ENCODE measurements around the gene SSH2. TPM values are rescaled to one million over a fixed set of nuclear protein-coding genes. Genes with fewer than 3 reads are reported as not detected.

Gene SSH2
- total and polyA plus RNA-seq, 9 of the 15 experiments (the other 6 are each of a cell fraction or from before 2014, with no cell fraction given), result 3.9 to 16.1 (median 10.2) TPM

DNA sequence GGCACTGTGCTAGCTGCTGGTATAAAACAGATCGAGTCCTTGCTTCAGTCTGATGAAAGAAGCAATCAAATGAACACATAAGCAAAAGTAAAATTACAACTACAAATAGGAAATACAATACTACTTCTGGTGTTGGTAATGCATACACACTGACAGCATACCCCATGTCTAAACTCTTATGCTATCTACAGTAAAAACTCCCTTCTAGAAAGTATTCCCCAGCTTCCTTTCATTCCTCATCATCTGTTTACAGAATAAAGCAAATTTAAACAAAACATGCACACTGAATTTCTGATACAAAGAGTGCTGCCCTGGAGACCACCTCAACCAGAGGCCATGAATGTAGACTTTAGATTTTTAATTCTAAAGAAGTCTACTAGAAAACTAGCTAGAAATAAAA lies 109.6 kb downstream of the SSH2 start (continued):
- TF ChIP-seq ATF2 (CRISPR knock-in tag; IDR thresholded peaks at IDR 0.05), result no peak
- TF ChIP-seq, protein P1, sequence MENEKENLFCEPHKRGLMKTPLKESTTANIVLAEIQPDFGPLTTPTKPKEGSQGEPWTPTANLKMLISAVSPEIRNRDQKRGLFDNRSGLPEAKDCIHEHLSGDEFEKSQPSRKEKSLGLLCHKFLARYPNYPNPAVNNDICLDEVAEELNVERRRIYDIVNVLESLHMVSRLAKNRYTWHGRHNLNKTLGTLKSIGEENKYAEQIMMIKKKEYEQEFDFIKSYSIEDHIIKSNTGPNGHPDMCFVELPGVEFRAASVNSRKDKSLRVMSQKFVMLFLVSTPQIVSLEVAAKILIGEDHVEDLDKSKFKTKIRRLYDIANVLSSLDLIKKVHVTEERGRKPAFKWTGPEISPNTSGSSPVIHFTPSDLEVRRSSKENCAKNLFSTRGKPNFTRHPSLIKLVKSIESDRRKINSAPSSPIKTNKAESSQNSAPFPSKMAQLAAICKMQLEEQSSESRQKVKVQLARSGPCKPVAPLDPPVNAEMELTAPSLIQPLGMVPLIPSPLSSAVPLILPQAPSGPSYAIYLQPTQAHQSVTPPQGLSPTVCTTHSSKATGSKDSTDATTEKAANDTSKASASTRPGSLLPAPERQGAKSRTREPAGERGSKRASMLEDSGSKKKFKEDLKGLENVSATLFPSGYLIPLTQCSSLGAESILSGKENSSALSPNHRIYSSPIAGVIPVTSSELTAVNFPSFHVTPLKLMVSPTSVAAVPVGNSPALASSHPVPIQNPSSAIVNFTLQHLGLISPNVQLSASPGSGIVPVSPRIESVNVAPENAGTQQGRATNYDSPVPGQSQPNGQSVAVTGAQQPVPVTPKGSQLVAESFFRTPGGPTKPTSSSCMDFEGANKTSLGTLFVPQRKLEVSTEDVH (IDR thresholded peaks at IDR 0.05; ENCODE audit: low read depth, partially characterized antibody), result no peak

DNA sequence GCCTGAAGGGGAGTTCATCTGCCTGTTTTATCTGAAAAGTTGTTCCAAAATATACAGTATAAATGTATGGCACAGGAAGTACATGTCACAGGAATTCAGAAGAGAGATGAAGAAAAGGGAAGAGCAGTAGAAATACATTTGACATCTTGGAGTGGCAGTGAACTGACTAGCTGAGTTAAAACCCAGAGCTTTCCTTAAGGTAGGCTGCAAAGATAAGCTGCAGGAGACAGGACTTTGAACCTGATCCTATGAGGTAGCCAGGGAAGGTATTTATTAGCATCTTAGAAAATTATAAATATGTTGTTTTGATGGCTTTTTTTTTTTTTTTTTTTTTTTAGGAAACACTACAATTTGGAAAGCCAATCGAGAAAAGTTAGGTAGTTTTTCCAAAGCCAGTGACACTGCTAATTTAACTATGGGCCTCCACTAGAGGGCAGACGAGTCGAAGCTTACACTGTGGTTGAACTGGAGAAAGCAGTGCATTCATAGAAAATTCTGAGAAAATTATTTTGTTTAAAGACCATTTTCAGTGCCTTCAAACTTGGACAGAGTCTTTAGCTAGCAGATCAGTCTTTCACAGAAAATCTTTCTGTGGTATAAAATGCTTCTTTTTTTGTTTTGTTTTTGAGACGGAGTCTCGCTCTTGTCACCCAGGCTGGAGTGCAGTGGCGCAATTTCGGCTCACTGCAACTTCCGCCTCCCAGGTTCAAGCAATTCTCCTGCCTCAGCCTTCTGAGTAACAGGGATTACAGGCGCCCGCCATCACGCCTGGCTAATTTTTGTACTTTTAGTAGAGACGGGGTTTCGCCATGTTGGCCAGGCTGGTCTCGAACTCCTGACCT lies 122.3 kb downstream of the SSH2 start:
- Histone ChIP-seq H3K4me3 (no peak overlapping the region), H3K36me3 (ENCODE audit: control insufficient read depth, insufficient read depth, low read length) (no peaks in the 10 kb centered on the region), H3K79me2 (ENCODE audit: control insufficient read depth, insufficient read depth, low read length) (no peaks in the 10 kb centered on the region), H3K27me3 (ENCODE audit: control insufficient read depth in 2 of 2, insufficient read depth in 2 of 2, low read length in 2 of 2) (no peaks in the 10 kb centered on the region), H3K9me1 (ENCODE audit: control insufficient read depth, insufficient read depth, low read length) (no peaks in the 10 kb centered on the region), H3K4me1 (replicated peaks in 1 of 2; ENCODE audit: control insufficient read depth in 2 of 2, insufficient read depth in 2 of 2, low read length in 2 of 2) (peaks cover 3% of the 10 kb centered on the region in 2 experiments; a peak in 1 of 5 replicates), H3K4me2 (ENCODE audit: insufficient read depth, low read length) (no peak overlapping the region), H3K27ac (ENCODE audit: extremely low read depth, low read depth, low read length) (no peak overlapping the region), H4K20me1 (replicated peaks; ENCODE audit: control insufficient read depth, insufficient read depth, low read length) (no peaks in the 10 kb centered on the region), H3K9me3 (replicated peaks; ENCODE audit: control insufficient read depth, insufficient read depth, low read depth, low read length) (no peaks in the 10 kb centered on the region), H3K9ac (ENCODE audit: insufficient read depth in 1 of 2, low read depth in 2 of 2, low read length in 2 of 2) (no peak overlapping the region), H2AFZ (ENCODE audit: low read depth, low read length) (no peak overlapping the region)
- DNase-seq (ENCODE audit: extremely low read depth in 1 of 4, low spot score in 3 of 4), result peak; percentile 64 to 78 (median 68)
- ChIA-PET POLR2A (interaction anchor here (0.6 to 1.3 kb wide), 5 partner anchors 10 to 514 kb away, joined by 3 to 4 read pairs (median 3); partner anchors contain the start of gene NUFIP2), CTCF (ENCODE audit: low intra/inter-chr PET ratio) (interaction anchor here (0.6 to 4.4 kb wide), 11 partner anchors 15 to 779 kb away, joined by 3 to 62 read pairs (median 4); partner anchors contain the start of gene SSH2)
- no TSS peak for BruUV-seq (replicated peaks)
- peak; percentile 82 for FAIRE-seq
- 42% methylated on average over 12 of the region's 14 CpGs for WGBS (ENCODE audit: insufficient coverage, low coverage, missing lambda C conversion rate)
- intact Hi-C loops (cut with micrococcal nuclease) (loop anchor here (1.0 to 5.0 kb wide), 4 partner anchors 124 to 285 kb away; no protein-coding TSS in a partner anchor), in situ Hi-C loops (cut with MboI) (loop anchor here (10.0 kb wide), 1 partner anchor 277 kb away; no protein-coding TSS in a partner anchor)
- ATAC-seq, result peak; percentile 91
- TF ChIP-seq, protein P2, sequence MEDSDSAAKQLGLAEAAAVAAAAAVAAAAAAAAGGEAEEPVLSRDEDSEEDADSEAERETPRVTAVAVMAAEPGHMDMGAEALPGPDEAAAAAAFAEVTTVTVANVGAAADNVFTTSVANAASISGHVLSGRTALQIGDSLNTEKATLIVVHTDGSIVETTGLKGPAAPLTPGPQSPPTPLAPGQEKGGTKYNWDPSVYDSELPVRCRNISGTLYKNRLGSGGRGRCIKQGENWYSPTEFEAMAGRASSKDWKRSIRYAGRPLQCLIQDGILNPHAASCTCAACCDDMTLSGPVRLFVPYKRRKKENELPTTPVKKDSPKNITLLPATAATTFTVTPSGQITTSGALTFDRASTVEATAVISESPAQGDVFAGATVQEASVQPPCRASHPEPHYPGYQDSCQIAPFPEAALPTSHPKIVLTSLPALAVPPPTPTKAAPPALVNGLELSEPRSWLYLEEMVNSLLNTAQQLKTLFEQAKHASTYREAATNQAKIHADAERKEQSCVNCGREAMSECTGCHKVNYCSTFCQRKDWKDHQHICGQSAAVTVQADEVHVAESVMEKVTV (CRISPR knock-in tag; IDR thresholded peaks at IDR 0.05), result peak; percentile 62
- TF ChIP-seq CEBPB (tag; IDR thresholded peaks at IDR 0.05), result peak; percentile 48; the same call in 1 of the 2 replicates
- TF ChIP-seq, protein P3, sequence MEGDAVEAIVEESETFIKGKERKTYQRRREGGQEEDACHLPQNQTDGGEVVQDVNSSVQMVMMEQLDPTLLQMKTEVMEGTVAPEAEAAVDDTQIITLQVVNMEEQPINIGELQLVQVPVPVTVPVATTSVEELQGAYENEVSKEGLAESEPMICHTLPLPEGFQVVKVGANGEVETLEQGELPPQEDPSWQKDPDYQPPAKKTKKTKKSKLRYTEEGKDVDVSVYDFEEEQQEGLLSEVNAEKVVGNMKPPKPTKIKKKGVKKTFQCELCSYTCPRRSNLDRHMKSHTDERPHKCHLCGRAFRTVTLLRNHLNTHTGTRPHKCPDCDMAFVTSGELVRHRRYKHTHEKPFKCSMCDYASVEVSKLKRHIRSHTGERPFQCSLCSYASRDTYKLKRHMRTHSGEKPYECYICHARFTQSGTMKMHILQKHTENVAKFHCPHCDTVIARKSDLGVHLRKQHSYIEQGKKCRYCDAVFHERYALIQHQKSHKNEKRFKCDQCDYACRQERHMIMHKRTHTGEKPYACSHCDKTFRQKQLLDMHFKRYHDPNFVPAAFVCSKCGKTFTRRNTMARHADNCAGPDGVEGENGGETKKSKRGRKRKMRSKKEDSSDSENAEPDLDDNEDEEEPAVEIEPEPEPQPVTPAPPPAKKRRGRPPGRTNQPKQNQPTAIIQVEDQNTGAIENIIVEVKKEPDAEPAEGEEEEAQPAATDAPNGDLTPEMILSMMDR (IDR thresholded peaks at IDR 0.05 in 2 of 3, conservative IDR thresholded peaks at IDR 0.05 in 1 of 3; ENCODE audit: insufficient read depth in 2 of 3, low read depth in 1 of 3, low read length in 3 of 3), result peak; percentile 74 to 90 (median 77)
- TF ChIP-seq ZNF239 (CRISPR knock-in tag; IDR thresholded peaks at IDR 0.05), result 0 out of 2 replicates have a peak, but pooled peaks have one; percentile 18
